ENCODE measurements around the gene CDKL5.
"Not testable (repeated sequence)": the region's sequence is repeated elsewhere in the genome, so short reads cannot be mapped to it uniquely, and the experiment has no call there.

Gene CDKL5

GRCh38 chrX:18577400-18577799 is 152.0 kb downstream of the CDKL5 start:
- H3K27ac Mint-ChIP-seq = no peak overlapping the region
- H3K4me3 Mint-ChIP-seq = no peak overlapping the region
- H3K9me3 Mint-ChIP-seq = no peaks in the 10 kb centered on the region
- no peak for TF ChIP-seq CTCF (IDR thresholded peaks at IDR 0.05; ENCODE audit: unreplicated experiment in 3 of 3)
- no peaks in the 10 kb centered on the region for H3K27me3 Mint-ChIP-seq (ENCODE audit: low read depth)
- no peaks in the 10 kb centered on the region for H3K4me1 Mint-ChIP-seq
- no peaks in the 10 kb centered on the region for H3K36me3 Mint-ChIP-seq (ENCODE audit: low read depth)

GRCh38 chrX:18578546-18578945 is 153.1 kb downstream of the CDKL5 start:
- Mint-ChIP-seq H3K4me3 (no peak overlapping the region), H3K27ac (no peak overlapping the region), H3K9me3 (no peaks in the 10 kb centered on the region), H3K4me1 (no peaks in the 10 kb centered on the region), H3K36me3 (ENCODE audit: low read depth) (no peaks in the 10 kb centered on the region), H3K27me3 (ENCODE audit: low read depth) (no peaks in the 10 kb centered on the region)
- TF ChIP-seq CTCF (IDR thresholded peaks at IDR 0.05; ENCODE audit: unreplicated experiment in 3 of 3) = no peak

GRCh38 chrX:18579495-18579894 is 154.1 kb downstream of the CDKL5 start:
- no peaks in the 10 kb centered on the region for H3K36me3 Mint-ChIP-seq (ENCODE audit: low read depth)
- H3K4me3 Mint-ChIP-seq = no peak overlapping the region

GRCh38 chrX:18582910-18583493 is 157.6 kb downstream of the CDKL5 start:
- H3K4me3 Mint-ChIP-seq = no peak overlapping the region
- no peak for TF ChIP-seq CTCF (IDR thresholded peaks at IDR 0.05; ENCODE audit: unreplicated experiment in 3 of 3)
- no peaks in the 10 kb centered on the region for H3K27me3 Mint-ChIP-seq (ENCODE audit: low read depth)
- H3K4me1 Mint-ChIP-seq = no peaks in the 10 kb centered on the region
- no peak overlapping the region for H3K27ac Mint-ChIP-seq
- H3K9me3 Mint-ChIP-seq = no peaks in the 10 kb centered on the region
- H3K36me3 Mint-ChIP-seq (ENCODE audit: low read depth) = peaks cover 4% of the 10 kb centered on the region

More at GRCh38 chrX:18579495-18579894, 154.1 kb downstream of the CDKL5 start:
- H3K27me3 Mint-ChIP-seq (ENCODE audit: low read depth) = no peaks in the 10 kb centered on the region
- no peak overlapping the region for H3K27ac Mint-ChIP-seq
- no peaks in the 10 kb centered on the region for H3K4me1 Mint-ChIP-seq
- no peaks in the 10 kb centered on the region for H3K9me3 Mint-ChIP-seq
- no peak for TF ChIP-seq CTCF (IDR thresholded peaks at IDR 0.05; ENCODE audit: unreplicated experiment in 3 of 3)

GRCh38 chrX:18589292-18589691 is 163.9 kb downstream of the CDKL5 start:
- H3K27ac Mint-ChIP-seq; H3K4me3 Mint-ChIP-seq; H3K4me1 Mint-ChIP-seq; H3K27me3 Mint-ChIP-seq (ENCODE audit: low read depth): not testable (repeated sequence)
- Mint-ChIP-seq H3K36me3 (ENCODE audit: low read depth) (peaks cover 30% of the 10 kb centered on the region), H3K9me3 (peaks cover 12% of the 10 kb centered on the region)

- Mint-ChIP-seq H3K4me1 (peaks cover 5% of the 10 kb centered on the region), H3K4me3 (no peak overlapping the region), H3K36me3 (ENCODE audit: low read depth) (peaks cover 26% of the 10 kb centered on the region), H3K9me3 (peaks cover 12% of the 10 kb centered on the region), H3K27me3 (ENCODE audit: low read depth) (no peaks in the 10 kb centered on the region), H3K27ac (no peak overlapping the region)
- TF ChIP-seq CTCF (IDR thresholded peaks at IDR 0.05; ENCODE audit: unreplicated experiment in 3 of 3) = no peak
Observed at GRCh38 chrX:18591834-18592233, 166.4 kb downstream of the CDKL5 start.
